RWPE1 (cell line): Measurements from ENCODE around the gene ZNF454.

Experiments
- CTCF ChIA-PET: fragments of 350-600 bp; sonication (Branson Sonifier 250); formaldehyde crosslinking; extraction: SDS; loops from one replicate; lab custom pipeline; 2021; lab: Yijun Ruan, JAX
- POLR2A ChIA-PET: fragments of 400-600 bp; formaldehyde crosslinking; extraction: SDS; loops from one replicate; lab custom pipeline; 2020; ENCODE audit warnings: antibody characterized with exemption; ENCODE audit not compliant: low non-redundant PET; lab: Yijun Ruan, JAX
- DNase-seq: peaks from one replicate; pipeline ENCODE4 v3.0.0; 2012; ENCODE audit warnings: low spot score
- H3K27ac ChIP-seq: fragments of 450-650 bp; 2 replicates; pipeline ENCODE4 v1.5.1; 2017
- TF ChIP-seq, protein P1 (sequence below): fragments of 450-650 bp; conservative IDR thresholded peaks from 2 replicates; pipeline ENCODE4 v1.5.1; 2017; ENCODE audit warnings: low read depth, mild to moderate bottlenecking

ZNF454 gene

DNA sequence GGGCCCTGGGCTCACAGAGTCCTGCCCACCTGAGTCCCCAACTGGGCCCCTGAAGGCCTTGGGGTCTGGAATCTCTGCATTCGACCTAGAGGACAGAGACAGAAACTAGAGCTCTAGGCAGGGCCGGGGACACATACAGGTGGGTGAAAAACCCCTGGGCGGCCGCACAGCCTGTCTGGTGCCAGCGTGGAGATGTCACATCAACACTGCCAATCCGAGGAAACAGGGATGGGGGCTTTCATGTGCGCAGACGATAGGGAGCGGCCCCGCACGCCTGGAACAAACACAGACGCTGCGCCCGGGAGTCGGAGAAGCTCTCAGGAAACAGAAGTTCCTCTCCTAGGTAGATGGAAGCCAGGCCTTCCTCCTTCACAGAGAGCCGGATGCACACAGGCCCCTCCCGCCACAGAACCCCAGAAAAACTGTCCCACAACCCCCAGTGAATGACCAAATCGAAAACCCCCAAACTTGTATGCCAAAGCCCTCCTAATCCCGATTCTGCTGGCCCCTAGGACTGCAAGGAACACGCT is 52.3 kb downstream of the ZNF454 start:
- ChIA-PET CTCF (interaction anchor here (0.6 kb wide), 1 partner anchor 707 kb away, joined by 3 read pairs; no protein-coding TSS in a partner anchor), POLR2A (no interaction called here)
- H3K27ac ChIP-seq, result no peak overlapping the region
- no peak for DNase-seq
- TF ChIP-seq, protein P1, sequence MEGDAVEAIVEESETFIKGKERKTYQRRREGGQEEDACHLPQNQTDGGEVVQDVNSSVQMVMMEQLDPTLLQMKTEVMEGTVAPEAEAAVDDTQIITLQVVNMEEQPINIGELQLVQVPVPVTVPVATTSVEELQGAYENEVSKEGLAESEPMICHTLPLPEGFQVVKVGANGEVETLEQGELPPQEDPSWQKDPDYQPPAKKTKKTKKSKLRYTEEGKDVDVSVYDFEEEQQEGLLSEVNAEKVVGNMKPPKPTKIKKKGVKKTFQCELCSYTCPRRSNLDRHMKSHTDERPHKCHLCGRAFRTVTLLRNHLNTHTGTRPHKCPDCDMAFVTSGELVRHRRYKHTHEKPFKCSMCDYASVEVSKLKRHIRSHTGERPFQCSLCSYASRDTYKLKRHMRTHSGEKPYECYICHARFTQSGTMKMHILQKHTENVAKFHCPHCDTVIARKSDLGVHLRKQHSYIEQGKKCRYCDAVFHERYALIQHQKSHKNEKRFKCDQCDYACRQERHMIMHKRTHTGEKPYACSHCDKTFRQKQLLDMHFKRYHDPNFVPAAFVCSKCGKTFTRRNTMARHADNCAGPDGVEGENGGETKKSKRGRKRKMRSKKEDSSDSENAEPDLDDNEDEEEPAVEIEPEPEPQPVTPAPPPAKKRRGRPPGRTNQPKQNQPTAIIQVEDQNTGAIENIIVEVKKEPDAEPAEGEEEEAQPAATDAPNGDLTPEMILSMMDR, result no peak

DNA sequence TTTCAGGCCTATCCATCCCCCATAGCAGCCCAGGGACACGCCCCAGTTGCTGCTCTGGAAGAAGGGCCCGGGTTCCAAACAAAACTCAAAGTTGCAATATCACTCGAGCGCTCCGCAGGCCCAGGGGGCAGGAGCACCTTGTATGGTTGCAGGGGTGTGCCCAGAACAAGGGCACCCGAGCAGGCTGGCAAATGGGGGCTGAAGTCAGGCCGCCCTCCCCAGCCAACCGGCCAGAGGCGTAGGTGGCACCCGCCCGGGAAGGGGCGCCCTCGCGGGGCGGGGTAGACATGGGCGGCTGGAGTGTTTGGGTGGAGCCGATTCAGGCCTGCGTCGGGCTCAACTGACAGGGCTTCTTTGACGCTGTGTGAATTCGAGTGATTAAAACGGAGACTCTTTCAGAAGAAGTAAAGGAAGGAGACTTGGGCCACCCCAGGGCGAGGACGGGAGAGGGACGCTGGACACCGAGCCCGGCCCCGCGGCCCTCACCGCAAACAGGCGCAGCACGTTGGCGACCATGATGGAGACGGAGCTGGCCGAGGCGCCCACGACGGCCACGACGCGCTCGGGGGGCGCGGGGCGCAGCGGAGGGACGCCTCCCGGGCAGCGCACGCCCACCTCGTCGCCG is 53.1 kb downstream of the ZNF454 start:
- DNase-seq, result no peak
- H3K27ac ChIP-seq, result no peak overlapping the region
- CTCF ChIA-PET, result no interaction called here
- POLR2A ChIA-PET, result no interaction called here
- TF ChIP-seq, protein P1, result no peak

GRCh38 chr5:178994580-178995340 is 53.8 kb downstream of the ZNF454 start, which contains the start of gene GRM6:
TSS of gene GRM6 (minus strand) at chr5:178995320. CDS start at chr5:178994944, 376 bp downstream.
- no peak for DNase-seq
- no peak within 1 kb of the TSS for H3K27ac ChIP-seq
- TF ChIP-seq, protein P1, result no peak
- POLR2A ChIA-PET, result no interaction called here
- CTCF ChIA-PET, result interaction anchor here (0.8 kb wide), 1 partner anchor 59 kb away, joined by 3 read pairs; no protein-coding TSS in a partner anchor

- DNase-seq, result no peak
- CTCF ChIA-PET, result interaction anchor here (0.8 kb wide), 1 partner anchor 60 kb away, joined by 3 read pairs; no protein-coding TSS in a partner anchor
- TF ChIP-seq, protein P1, result no peak
- H3K27ac ChIP-seq, result no peak overlapping the region
- POLR2A ChIA-PET, result no interaction called here
Measured at GRCh38 chr5:178995341-178995690, 54.3 kb downstream of the ZNF454 start.

GRCh38 chr5:178996156-178996555 is 55.2 kb downstream of the ZNF454 start:
- DNase-seq, result no peak
- ChIA-PET CTCF (no interaction called here), POLR2A (no interaction called here)
- H3K27ac ChIP-seq, result no peak overlapping the region
- TF ChIP-seq, protein P1, result no peak

DNA sequence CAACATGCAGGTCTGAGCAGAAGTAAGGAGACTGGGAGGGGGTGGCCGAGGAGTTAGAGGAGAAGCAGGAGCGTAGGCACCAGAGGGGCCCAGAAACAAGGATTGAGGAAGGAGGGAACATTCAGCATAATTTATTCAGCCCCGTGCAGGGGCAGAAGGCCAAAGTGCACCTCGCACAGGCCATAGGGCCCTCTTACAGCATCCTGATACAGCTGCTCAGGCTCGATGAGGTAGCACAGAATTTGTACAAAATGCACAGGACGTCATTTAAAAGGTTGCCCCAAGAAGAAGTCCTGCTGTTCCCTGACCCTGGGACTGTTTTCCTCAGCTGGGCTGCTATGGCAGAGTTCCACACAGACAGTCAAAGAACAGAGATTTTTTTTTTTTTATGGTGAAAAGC is 56.2 kb downstream of the ZNF454 start:
- H3K27ac ChIP-seq, result no peak overlapping the region
- ChIA-PET CTCF (no interaction called here), POLR2A (interaction anchor here (0.6 kb wide), 1 partner anchor 31 kb away, joined by 3 read pairs; no protein-coding TSS in a partner anchor)
- no peak for DNase-seq
- TF ChIP-seq, protein P1, result no peak
